Body of pancreas (tissue), 4 donors: ENCODE measurements around the gene SPOP.

Experiments used
- CTCF ChIP-seq, 7 experiments: fragments of 450-650 bp in 4 of 7; fragments of 200-600 bp in 3 of 7; sonication (generic) in 3 of 7; IDR thresholded peaks; one replicate each; pipeline ENCODE4 v1.5.1; 2016 to 2019; ENCODE audit warnings: antibody characterized with exemption in 7 of 7
- POLR2A ChIP-seq, 3 donors: fragments of 450-650 bp; IDR thresholded peaks; one replicate each; pipeline ENCODE4 v1.6.1; 2016; ENCODE audit warnings: antibody characterized with exemption in 3 of 3, mild to moderate bottlenecking in 2 of 3

GRCh38 chr17:49578414-49578813 is 99.5 kb downstream of the SPOP start:
- no peak for TF ChIP-seq CTCF (IDR thresholded peaks at IDR 0.05)
- TF ChIP-seq POLR2A (IDR thresholded peaks at IDR 0.05) = no peak
